Measurements from ENCODE around the gene EQTN.
A peak's percentile ranks its signal among the peaks of the same experiment; 100 is the strongest.

EQTN gene

GRCh38 chr9:27297050-27297449 is at the start of gene EQTN:
Gene EQTN, minus strand, starts transcription at chr9:27297150. Its CDS starts 95 bp downstream, at chr9:27297055.
- DNase-seq (ENCODE audit: low spot score), result no peak

DNA sequence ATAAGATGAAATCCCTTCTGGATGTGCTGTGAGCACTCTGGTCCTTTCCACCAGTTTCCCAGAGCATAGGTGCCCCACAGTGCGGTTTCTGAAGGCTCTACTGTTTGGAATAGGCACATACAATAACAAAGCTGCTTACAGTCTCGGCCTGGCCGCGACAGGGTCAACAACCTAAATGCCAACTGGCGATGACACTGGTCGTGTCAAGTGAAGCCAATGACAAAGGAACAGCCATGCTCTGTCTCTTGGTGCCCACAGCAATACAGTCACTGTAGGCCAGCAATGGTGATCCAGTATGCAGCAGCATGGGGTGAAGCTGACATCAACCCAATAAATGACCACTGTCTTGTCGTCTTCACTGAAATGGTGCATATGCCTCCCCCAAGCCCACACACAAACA is 47.8 kb upstream of the EQTN start:
- DNase-seq (ENCODE audit: low spot score), result no peak

DNA sequence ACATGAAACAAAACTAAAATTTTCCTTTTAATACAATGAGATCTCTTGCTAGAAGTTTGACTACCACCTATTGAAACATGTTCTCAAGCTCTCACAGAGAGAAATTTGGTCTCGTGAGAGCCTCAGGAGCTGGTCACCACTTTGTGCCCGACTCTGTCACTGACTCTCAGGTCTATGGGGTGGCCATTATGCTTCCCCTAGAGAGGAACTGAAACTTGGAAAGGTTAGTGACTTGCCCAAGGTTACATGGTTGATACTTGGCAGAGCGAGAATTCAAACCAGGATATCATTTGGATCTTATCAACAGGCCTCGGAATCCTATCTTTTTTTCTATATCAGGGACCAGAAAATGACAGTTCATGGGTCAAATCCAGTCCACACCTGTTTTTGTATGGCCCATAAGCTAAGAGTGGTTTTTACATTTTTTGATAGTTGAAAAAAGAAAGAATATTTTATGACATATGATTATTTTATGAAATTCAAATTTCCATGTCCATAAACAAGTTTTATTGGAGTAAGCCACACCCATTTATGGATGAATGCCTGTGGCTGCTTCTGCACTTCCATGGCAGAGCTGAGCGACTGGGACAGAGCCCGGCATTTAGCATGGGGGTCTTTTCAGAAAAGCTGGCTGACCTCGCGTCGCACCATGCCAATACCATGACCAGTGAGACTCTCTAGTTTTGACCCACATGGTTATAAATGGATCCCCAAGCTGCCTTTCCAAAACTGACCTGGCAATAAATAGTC is 44.8 kb upstream of the EQTN start:
- no peak for DNase-seq (ENCODE audit: low spot score)

GRCh38 chr9:27340961-27341511 is 44.1 kb upstream of the EQTN start:
- DNase-seq (ENCODE audit: low spot score), result no peak

- no peak for DNase-seq (ENCODE audit: low spot score)
These were observed 43.3 kb upstream of the EQTN start for GRCh38 chr9:27340285-27340674.

DNA sequence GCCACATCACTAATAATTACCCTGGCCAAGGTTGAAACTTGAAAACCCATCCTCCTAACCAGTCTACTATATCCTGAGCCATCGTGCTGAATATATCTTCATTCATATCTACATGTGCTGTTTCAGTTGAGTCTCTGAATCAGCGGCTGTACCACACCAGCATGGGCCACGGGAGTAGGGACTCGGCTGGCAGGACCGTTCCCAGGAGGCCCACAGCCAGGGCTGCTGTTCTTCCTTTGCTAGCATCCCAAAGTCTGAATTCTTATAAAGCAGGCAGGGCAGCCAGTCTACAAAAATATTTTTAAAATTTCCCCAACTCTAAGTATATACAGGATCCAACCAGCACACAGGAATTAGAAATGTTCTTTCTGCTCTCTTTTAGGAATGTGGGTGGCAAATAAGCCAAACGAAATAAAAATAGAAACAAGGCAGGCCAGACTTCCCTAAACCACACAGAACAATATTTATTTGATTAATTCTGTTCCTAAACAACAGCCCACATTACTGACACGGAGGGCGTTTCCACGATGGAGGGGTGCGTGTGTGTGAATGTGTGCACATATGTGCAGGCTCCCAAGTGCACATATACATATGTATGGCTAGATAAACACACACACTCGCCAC is 42.8 kb upstream of the EQTN start:
- no peak for DNase-seq (ENCODE audit: low spot score)

DNA sequence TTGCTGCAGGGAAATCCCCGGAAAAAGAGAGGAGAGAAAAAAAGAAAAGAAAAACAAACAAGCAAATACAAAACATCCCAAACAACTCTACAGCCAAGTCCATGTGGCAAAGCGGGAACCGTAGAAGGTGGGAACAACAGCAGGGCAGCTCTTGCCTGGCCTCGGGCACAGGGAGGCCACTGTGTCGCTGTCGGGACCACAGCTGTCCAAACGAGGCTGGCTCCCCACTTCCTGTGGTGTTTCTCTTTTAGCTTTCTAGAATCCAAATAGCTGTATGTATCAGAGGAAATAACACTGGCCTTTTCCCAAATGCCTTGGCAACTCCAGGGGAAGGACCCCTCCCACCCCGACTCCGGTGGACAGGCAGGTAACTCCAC is 41.6 kb upstream of the EQTN start:
- no peak for DNase-seq (ENCODE audit: low spot score)

GRCh38 chr9:27337833-27338526 is 41.0 kb upstream of the EQTN start:
- no peak for DNase-seq (ENCODE audit: low spot score)

DNA sequence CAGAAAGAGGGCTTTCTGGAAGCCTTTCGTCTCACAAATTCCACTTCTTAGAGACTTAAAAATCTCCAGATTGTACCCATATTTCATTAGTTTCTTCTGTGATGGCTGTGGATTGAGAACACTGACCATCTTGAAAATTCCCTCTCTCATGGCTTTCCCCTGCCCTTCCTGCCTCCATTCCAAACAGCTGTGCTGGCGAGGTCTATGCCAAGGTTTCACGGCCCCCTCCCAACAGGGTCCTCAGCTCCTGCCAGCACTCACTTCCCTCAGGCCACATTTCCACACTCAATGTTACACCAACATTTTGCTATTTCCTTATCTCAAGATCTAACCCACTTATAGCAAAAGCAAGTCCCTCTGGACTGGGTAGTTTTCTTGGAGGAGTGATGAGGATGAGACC is 40.3 kb upstream of the EQTN start:
- DNase-seq (ENCODE audit: low spot score), result no peak

DNA sequence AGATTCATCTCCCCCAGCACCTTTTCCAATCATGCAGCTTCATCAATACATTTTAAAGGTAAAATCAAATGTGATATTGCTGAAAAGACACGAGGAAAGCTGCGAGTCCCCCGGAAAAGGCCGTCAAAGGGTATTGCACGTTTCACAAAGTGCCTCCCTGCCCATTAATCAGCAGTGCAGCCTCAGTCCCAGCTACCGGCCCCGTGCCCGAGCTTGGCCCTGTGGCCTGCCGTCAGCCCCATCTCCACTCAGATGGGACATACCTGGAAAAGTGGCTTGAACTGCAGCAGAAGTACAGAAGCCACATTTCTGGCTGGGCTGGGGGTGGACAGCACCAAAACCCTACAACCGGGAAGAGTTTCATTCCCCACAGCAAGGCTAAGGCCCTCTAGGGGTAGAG is 39.9 kb upstream of the EQTN start:
- no peak for DNase-seq (ENCODE audit: low spot score)

DNA sequence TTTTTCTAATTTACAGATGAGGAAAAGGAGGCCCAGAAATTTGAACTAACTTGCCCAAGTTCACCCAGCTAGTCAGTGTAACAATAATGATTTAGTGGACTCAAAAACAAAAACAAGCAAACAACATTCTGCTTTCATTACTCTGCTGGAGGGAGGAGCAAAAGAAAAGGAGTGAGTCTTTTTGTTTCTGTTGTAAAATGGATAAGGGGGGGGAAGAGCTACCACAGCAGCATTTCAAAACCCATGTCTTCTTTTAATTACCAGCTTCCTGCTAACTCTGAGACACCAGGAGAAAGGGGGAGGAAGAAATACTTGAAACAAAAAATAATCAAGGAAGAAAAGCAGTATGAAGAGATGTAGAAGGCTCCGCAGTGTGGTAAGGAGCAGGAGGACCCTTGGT is 39.2 kb upstream of the EQTN start:
- DNase-seq (ENCODE audit: low spot score), result no peak

DNA sequence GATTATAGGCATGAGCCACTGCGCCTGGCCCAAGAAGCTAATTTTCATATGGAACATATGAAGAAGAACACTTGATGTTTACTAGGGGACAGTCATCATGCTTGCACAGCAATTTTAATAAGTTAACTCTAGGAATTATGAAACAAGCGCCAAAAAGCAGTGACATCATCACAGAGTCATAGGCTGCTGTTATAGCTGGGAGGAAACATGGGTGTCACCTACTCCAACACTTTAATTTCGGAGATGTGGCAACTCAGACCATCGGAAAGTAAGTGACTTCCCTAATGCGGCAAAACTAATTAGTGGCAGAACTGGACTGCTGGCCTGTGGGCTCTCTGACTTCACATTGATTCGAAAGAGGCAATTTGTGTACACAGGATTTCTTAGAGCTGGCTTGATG is 38.1 kb upstream of the EQTN start:
- DNase-seq (ENCODE audit: low spot score), result no peak

GRCh38 chr9:27333241-27334052 is 36.5 kb upstream of the EQTN start:
- peak; percentile 38 for DNase-seq (ENCODE audit: low spot score)

- no peak for DNase-seq (ENCODE audit: low spot score)
These were observed 34.4 kb upstream of the EQTN start for GRCh38 chr9:27331393-27331792.

DNA sequence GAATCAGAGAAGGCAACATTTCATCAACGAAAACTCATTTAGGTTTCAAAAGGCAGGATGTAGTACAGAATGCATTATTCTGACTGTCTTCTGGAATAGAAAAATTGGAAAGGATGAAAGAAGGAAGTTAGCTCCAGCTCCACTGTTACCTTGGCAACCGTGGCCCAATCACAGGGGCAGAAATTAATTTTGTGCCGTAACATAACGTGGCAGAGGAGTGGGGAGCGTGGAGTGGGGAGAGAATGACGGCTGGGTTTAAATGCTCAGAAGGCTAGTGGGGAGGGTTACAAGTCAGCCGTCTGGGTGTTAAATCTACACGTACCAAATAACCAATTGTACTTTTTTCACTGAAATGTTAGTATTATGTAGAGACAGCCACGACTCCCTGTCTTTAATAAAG is 32.3 kb upstream of the EQTN start:
- no peak for DNase-seq (ENCODE audit: low spot score)

DNA sequence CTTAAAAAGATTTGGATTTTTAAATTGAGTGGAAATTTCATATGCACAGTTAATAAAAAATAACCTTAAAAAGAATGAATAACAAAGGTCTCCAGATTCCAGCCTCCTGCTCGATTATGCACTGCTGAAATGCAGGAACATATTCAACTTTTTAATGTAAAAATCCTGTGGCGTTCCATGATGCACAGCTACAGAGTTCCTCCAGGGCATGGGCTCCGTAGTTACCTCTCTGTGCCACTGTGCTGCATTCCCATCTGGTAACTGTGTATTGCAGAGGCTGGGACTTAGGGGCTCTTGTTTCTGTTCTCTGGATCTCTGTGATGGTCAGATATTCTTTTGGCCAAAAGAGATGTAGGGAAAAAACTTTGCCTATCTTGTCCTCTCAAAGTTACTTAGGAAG is 31.5 kb upstream of the EQTN start:
- DNase-seq (ENCODE audit: low spot score), result no peak

- no peak for DNase-seq (ENCODE audit: low spot score)
These were observed 14.2 kb upstream of the EQTN start for GRCh38 chr9:27311184-27311583.

GRCh38 chr9:27310582-27310981 is 13.6 kb upstream of the EQTN start:
- DNase-seq (ENCODE audit: low spot score), result no peak

DNA sequence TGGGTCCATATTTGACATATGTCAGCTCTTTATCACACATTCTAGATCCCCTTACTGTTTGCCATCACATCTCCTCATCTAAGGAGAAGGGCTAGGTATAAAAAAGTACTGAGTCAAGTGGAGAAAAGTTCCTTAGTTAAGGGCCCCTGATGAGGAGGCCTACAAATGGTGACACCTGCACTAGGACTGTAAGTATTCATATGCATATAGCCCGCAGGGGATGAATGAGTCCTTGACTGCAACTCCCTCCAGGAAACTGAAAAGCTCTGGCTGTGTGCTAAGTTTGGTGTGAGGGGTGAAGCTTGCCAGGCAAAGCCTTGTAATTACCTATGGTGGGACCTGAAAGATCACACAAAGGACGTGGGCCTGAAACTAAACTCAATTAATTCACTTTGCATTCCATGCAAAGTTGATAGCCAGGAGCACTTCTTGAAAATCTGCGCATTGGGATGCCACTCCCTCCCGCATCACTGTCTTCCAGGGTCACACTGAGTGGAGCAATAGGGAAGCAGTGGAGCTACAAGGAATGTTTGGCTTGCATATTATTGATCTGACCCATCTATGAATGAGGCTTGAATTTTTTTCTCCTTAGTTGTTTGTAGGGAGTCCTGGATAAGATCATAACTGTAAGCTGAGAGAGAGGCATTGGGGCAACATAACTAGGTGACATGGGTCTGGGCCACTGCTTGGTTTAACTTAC is 11.9 kb upstream of the EQTN start:
- DNase-seq (ENCODE audit: low spot score), result no peak

- no peak for DNase-seq (ENCODE audit: low spot score)
These were observed 7.6 kb upstream of the EQTN start for GRCh38 chr9:27304521-27304920.

DNA sequence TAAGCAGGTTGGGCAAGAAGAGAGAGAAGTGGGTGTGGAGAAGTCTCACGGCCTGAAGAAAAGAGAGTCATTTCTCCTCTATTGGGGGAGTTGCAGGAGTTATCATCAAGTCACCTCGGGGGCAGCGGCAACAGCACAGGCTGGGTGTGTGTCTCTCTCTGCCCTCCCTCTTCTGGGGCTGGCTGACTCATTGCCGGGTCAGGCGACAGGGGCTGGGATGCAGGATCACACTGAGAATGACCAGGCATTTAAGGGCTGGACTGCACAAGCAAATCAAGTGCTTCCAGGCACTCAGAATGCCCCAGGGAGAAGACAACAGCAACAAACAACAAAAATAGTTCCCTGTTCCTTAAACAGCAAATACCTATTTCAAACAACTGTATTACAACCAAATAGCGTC is 6.3 kb upstream of the EQTN start:
- DNase-seq (ENCODE audit: low spot score), result no peak

- DNase-seq (ENCODE audit: low spot score), result no peak
These were observed 3.0 kb downstream of the EQTN start for GRCh38 chr9:27293996-27294395.

All from CD4-positive, alpha-beta T cell treated with Interleukin-15 for 4 hours (primary cell).